ENCODE measurements around the gene DOK7. TPM values are rescaled to one million over a fixed set of nuclear protein-coding genes. Genes with fewer than 3 reads are reported as not detected.

The DOK7 gene
- total RNA-seq, 2 experiments from 2014 or later = not detected

DNA sequence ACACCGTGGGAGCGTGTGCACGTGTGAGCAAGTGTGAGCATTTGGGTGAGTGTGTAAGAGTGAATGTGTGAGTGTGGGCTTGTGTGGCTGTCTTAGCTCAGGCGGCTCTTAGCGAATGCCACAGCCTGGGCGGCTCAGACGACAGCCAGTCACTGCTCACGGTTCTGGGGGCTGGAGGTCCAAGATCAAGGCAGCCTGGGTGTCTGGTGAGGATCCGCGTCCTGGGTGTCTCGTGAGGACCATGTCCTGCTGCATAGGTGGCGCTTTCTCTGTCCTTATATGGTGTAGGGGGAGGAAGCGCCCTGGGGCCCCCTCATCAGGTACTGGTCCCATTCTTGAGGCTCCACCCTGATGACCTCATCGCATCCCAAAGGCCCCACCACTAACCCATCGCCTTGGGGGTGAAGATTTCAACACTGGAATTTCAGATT is 4.5 kb downstream of the DOK7 start:
- H3K27me3 Mint-ChIP-seq = peaks cover 8% of the 10 kb centered on the region
- no peaks in the 10 kb centered on the region for H3K4me1 Mint-ChIP-seq
- DNase-seq (no peak), ATAC-seq (ENCODE audit: low read depth) (no peak)
- no peak overlapping the region for H3K27ac Mint-ChIP-seq
- POLR2A ChIA-PET = no interaction called here
- H3K4me3 Mint-ChIP-seq = no peak overlapping the region
- no peaks in the 10 kb centered on the region for H3K36me3 Mint-ChIP-seq
- H3K9me3 Mint-ChIP-seq = no peaks in the 10 kb centered on the region

GRCh38 chr4:3468154-3468553 is 5.0 kb downstream of the DOK7 start:
- Mint-ChIP-seq H3K4me1 (no peaks in the 10 kb centered on the region), H3K9me3 (no peaks in the 10 kb centered on the region), H3K36me3 (no peaks in the 10 kb centered on the region), H3K4me3 (no peak overlapping the region), H3K27me3 (peaks cover 6% of the 10 kb centered on the region), H3K27ac (no peak overlapping the region)
- no peak for ATAC-seq (ENCODE audit: low read depth)
- POLR2A ChIA-PET = no interaction called here
- DNase-seq = no peak

DNA sequence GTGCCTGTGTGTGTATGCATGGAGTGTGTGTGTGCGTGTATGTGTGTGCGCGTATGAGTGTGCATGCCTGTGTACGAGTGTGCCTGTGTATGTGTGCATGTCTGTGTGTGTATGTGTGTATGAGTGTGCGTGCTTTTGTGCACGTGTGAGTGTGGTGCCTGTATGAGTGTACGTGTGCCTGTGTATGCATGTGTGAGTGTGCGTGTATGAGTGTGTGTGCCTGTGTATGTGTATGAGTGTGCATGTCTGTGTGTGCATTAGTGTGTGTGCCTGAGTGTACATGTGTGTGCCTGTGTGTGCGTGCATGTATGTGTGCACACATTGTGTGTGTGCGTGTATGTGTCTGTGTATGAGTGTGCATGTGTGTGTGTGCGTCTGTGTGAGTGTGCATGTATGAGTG is 5.7 kb downstream of the DOK7 start:
- no peaks in the 10 kb centered on the region for H3K9me3 Mint-ChIP-seq
- POLR2A ChIA-PET = no interaction called here
- no peak overlapping the region for H3K27ac Mint-ChIP-seq
- no peak for ATAC-seq (ENCODE audit: low read depth)
- no peak overlapping the region for H3K4me3 Mint-ChIP-seq
- DNase-seq = no peak
- peaks cover 6% of the 10 kb centered on the region for H3K27me3 Mint-ChIP-seq
- H3K36me3 Mint-ChIP-seq = no peaks in the 10 kb centered on the region
- no peaks in the 10 kb centered on the region for H3K4me1 Mint-ChIP-seq

- Mint-ChIP-seq H3K27me3 (peaks cover 3% of the 10 kb centered on the region), H3K27ac (no peak overlapping the region), H3K36me3 (no peaks in the 10 kb centered on the region), H3K4me3 (no peak overlapping the region), H3K9me3 (no peaks in the 10 kb centered on the region), H3K4me1 (no peaks in the 10 kb centered on the region)
- POLR2A ChIA-PET = no interaction called here
- ATAC-seq (ENCODE audit: low read depth) (no peak), DNase-seq (no peak)
Observed at GRCh38 chr4:3469386-3470243, 6.5 kb downstream of the DOK7 start.

DNA sequence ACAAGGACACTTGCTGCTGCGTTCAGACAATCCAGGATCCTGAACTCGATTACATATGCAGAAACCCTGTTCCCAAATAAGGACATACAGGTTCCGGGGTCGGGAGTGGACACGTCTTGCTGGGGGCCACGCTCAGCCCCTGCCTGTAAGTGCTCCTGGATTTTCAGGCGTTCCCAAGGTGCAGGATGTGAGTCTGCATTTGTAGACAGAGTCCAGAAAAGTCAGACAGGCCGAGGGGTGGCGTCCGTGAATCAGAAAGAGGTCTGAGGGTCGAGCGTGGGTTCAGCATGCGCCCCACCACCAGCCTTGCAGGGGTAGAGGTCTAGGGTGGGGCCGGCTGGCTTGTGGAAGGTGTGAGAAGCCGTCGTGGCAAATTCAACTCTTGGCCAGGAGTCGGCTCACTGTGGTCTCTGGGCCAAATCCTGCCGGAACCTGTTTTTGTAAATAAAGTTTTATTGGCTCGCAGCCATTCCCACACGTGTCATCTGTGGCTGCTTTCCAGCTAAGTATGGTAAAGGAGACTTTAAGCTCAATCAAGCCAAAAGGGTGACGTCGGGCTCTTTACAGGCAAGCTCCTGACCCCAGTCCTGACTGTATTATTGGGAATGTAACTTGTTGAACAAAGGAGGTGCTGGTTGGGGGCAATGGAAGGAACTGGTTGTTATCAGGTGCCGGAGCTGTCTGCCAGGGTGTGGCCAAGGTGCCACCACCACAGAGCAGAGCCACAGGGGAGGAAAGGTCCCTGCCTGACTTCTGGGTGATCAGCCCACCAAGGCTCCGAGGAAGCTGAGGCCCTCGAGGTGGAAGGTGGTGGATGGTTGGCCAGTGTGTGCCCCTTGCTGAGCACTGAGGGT is 7.4 kb downstream of the DOK7 start:
- ATAC-seq (ENCODE audit: low read depth) (no peak), DNase-seq (no peak)
- Mint-ChIP-seq H3K36me3 (no peaks in the 10 kb centered on the region), H3K4me3 (no peak overlapping the region), H3K4me1 (no peaks in the 10 kb centered on the region), H3K27me3 (no peaks in the 10 kb centered on the region), H3K9me3 (no peaks in the 10 kb centered on the region), H3K27ac (no peak overlapping the region)
- POLR2A ChIA-PET = no interaction called here

GRCh38 chr4:3471098-3471760 is 8.1 kb downstream of the DOK7 start:
- H3K36me3 Mint-ChIP-seq = no peaks in the 10 kb centered on the region
- no peak overlapping the region for H3K4me3 Mint-ChIP-seq
- ATAC-seq (ENCODE audit: low read depth) = no peak
- H3K27ac Mint-ChIP-seq = no peak overlapping the region
- H3K9me3 Mint-ChIP-seq = no peaks in the 10 kb centered on the region
- no peaks in the 10 kb centered on the region for H3K4me1 Mint-ChIP-seq
- POLR2A ChIA-PET = no interaction called here
- no peaks in the 10 kb centered on the region for H3K27me3 Mint-ChIP-seq
- DNase-seq = no peak

- Mint-ChIP-seq H3K9me3 (no peaks in the 10 kb centered on the region), H3K36me3 (no peaks in the 10 kb centered on the region), H3K4me1 (no peaks in the 10 kb centered on the region), H3K27ac (no peak overlapping the region), H3K4me3 (no peak overlapping the region), H3K27me3 (no peaks in the 10 kb centered on the region)
- no peak for ATAC-seq (ENCODE audit: low read depth)
- POLR2A ChIA-PET = no interaction called here
- no peak for DNase-seq
Observed at GRCh38 chr4:3471886-3472285, 8.8 kb downstream of the DOK7 start.

- Mint-ChIP-seq H3K4me3 (no peak overlapping the region), H3K9me3 (no peaks in the 10 kb centered on the region), H3K4me1 (no peaks in the 10 kb centered on the region), H3K36me3 (no peaks in the 10 kb centered on the region), H3K27me3 (no peaks in the 10 kb centered on the region), H3K27ac (no peak overlapping the region)
- ATAC-seq (ENCODE audit: low read depth) (no peak), DNase-seq (no peak)
- POLR2A ChIA-PET = no interaction called here
Observed at GRCh38 chr4:3472411-3473141, 9.5 kb downstream of the DOK7 start.

GRCh38 chr4:3473181-3473950 is 10.3 kb downstream of the DOK7 start:
- H3K27ac Mint-ChIP-seq = no peak overlapping the region
- no peaks in the 10 kb centered on the region for H3K4me1 Mint-ChIP-seq

GRCh38 chr4:3473996-3474765 is 11.1 kb downstream of the DOK7 start:
- DNase-seq = no peak
- no peak overlapping the region for H3K4me3 Mint-ChIP-seq
- H3K27me3 Mint-ChIP-seq = no peaks in the 10 kb centered on the region
- no peaks in the 10 kb centered on the region for H3K9me3 Mint-ChIP-seq
- no peak overlapping the region for H3K27ac Mint-ChIP-seq
- no peaks in the 10 kb centered on the region for H3K36me3 Mint-ChIP-seq
- no peak for ATAC-seq (ENCODE audit: low read depth)
- H3K4me1 Mint-ChIP-seq = no peaks in the 10 kb centered on the region
- POLR2A ChIA-PET = no interaction called here

More at GRCh38 chr4:3473181-3473950, 10.3 kb downstream of the DOK7 start:
- Mint-ChIP-seq H3K9me3 (no peaks in the 10 kb centered on the region), H3K36me3 (no peaks in the 10 kb centered on the region), H3K27me3 (no peaks in the 10 kb centered on the region), H3K4me3 (no peak overlapping the region)
- ATAC-seq (ENCODE audit: low read depth) (no peak), DNase-seq (no peak)
- POLR2A ChIA-PET = no interaction called here

- H3K4me1 Mint-ChIP-seq = no peaks in the 10 kb centered on the region
- no peak for DNase-seq
- H3K36me3 Mint-ChIP-seq = no peaks in the 10 kb centered on the region
- POLR2A ChIA-PET = no interaction called here
- H3K27me3 Mint-ChIP-seq = peaks cover under 1% of the 10 kb centered on the region
- no peak overlapping the region for H3K4me3 Mint-ChIP-seq
- no peak overlapping the region for H3K27ac Mint-ChIP-seq
- ATAC-seq (ENCODE audit: low read depth) = no peak
- no peaks in the 10 kb centered on the region for H3K9me3 Mint-ChIP-seq
Observed at GRCh38 chr4:3475041-3475712, 12.1 kb downstream of the DOK7 start.
